ENCODE results near the gene PNMA3.
"Not testable (repeated sequence)": the region's sequence is repeated elsewhere in the genome, so short reads cannot be mapped to it uniquely, and the experiment has no call there.

The PNMA3 gene

DNA sequence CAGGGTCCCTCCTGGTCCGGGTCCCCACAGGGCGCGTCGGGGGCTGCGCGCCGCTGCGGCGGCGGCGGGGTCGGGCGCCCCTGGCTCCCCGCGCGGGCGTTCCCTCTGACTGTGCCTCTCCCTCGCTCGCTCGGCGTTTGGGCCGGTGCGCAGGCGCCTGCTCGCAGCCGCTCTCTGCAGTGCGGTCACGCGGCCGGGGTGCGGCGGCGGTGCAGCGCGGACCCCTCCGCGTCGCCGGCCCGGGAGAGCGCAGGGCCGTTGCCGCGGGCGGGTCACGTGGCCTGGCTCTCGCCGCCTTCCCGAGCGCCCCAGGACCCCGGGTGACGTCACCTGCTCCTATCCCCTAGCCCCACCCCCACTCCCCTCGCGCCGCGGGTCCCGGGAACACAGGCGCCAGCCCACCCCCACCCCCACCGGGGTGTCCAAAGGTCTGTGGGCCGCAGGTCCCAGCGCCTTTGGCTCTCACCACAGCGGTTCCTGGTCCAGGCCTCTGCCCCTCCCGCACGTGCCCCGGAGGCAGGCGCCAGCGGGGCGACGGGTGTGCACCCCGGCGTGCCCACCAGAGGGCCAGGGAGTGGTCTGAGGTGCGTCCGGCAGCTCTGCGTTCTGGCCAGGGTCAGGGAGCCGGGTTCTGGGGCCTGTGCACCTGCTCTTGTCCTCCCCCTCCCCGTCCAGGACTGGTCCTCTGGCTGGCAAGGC is 21.3 kb downstream of the PNMA3 start:
- H3K4me3 ChIP-seq (ENCODE audit: low read length); H3K27me3 ChIP-seq (ENCODE audit: insufficient read depth, low read length); H3K36me3 ChIP-seq (ENCODE audit: insufficient read depth, low read length); H2AFZ ChIP-seq (ENCODE audit: low read depth, low read length); H3K9me3 ChIP-seq (ENCODE audit: low read length); H3K4me1 ChIP-seq (ENCODE audit: insufficient read depth, low read length): not testable (repeated sequence)

- not testable (repeated sequence) for H3K36me3 ChIP-seq (ENCODE audit: insufficient read depth, low read length); H3K9me3 ChIP-seq (ENCODE audit: low read length); H3K4me1 ChIP-seq (ENCODE audit: insufficient read depth, low read length); H2AFZ ChIP-seq (ENCODE audit: low read depth, low read length); H3K4me3 ChIP-seq (ENCODE audit: low read length)
- H3K27me3 ChIP-seq (ENCODE audit: insufficient read depth, low read length), result peaks cover 12% of the 10 kb centered on the region
Observed at GRCh38 chrX:153083238-153083923, 27.1 kb downstream of the PNMA3 start.

DNA sequence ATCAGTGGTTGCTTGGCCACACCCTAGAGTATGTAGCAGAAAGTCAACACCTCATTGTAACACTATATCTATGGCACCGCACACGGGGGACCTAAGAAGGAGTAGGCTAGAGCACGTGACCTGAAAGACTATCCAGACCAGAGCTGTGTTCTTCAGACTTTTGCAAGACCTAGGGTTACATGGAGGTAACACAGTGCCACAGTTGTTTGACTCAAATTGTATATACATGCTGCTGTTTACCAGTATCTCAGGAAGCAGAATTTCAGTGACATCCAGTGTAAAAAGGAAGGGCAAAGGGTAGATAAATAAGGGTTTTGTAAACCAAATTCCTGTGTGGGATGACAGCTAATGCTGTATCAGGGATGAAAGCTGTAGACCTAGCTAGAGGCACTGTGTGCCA is 46.1 kb downstream of the PNMA3 start:
- Histone ChIP-seq H3K4me1 (ENCODE audit: insufficient read depth, low read length) (no peaks in the 10 kb centered on the region), H3K4me3 (ENCODE audit: low read length) (no peak overlapping the region), H3K27me3 (ENCODE audit: insufficient read depth, low read length) (peaks cover 3% of the 10 kb centered on the region), H3K36me3 (ENCODE audit: insufficient read depth, low read length) (no peaks in the 10 kb centered on the region), H3K9me3 (ENCODE audit: low read length) (no peaks in the 10 kb centered on the region), H2AFZ (ENCODE audit: low read depth, low read length) (no peak overlapping the region)

GRCh38 chrX:153104959-153105358 is 48.7 kb downstream of the PNMA3 start:
- H3K4me1 ChIP-seq (ENCODE audit: insufficient read depth, low read length); H3K27me3 ChIP-seq (ENCODE audit: insufficient read depth, low read length); H3K36me3 ChIP-seq (ENCODE audit: insufficient read depth, low read length); H3K9me3 ChIP-seq (ENCODE audit: low read length); H2AFZ ChIP-seq (ENCODE audit: low read depth, low read length); H3K4me3 ChIP-seq (ENCODE audit: low read length): not testable (repeated sequence)

DNA sequence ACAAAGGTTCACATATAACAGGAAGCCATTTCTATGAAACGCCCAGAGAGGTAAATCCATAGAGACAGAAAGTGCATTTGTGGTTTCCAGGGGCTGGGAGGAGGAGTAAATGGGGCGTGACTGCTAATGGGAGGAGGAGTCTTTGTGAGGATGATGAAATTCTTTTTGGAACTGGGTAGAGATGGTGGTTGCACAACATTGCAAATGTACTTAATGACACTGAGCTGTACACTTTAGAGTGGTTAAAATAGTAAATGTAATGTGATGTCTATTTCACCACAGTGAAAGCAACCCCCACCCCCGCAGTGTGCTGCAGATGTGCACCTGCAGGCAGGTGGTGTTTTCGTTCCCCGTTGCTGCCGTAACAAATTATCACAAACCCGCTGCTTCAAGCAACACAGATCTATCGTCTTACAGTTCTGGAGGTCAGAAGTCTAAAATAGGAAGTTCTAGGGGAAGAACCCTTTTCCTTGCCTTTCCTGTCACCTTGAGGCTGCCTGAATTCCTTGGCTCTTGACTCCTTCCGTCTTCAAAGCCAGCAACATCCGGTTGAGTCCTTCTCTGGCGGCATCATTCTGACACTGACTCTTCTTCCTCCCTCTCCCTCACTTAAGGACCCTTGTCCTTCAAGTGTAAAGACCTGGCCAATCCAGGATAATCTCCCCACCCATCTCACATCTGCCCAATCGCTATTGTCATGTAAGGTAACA is 50.0 kb downstream of the PNMA3 start:
- not testable (repeated sequence) for H2AFZ ChIP-seq (ENCODE audit: low read depth, low read length); H3K9me3 ChIP-seq (ENCODE audit: low read length); H3K4me1 ChIP-seq (ENCODE audit: insufficient read depth, low read length); H3K27me3 ChIP-seq (ENCODE audit: insufficient read depth, low read length); H3K4me3 ChIP-seq (ENCODE audit: low read length); H3K36me3 ChIP-seq (ENCODE audit: insufficient read depth, low read length)

Measured in neuron (in vitro differentiated cells).